ENCODE results near the gene DEGS1.
A peak's percentile ranks its signal among the peaks of the same experiment; 100 is the strongest.
"Not testable (repeated sequence)": the region's sequence is repeated elsewhere in the genome, so short reads cannot be mapped to it uniquely, and the experiment has no call there.

Gene DEGS1

GRCh38 chr1:224182057-224182865, 779 bp upstream of the DEGS1 start:
- DNase-seq: peak; percentile 57

- DNase-seq: peak; percentile 59
Measured at GRCh38 chr1:224183591-224184312, 712 bp downstream of the DEGS1 start.

GRCh38 chr1:224185208-224185607, 2.2 kb downstream of the DEGS1 start:
- no peak for DNase-seq

- no peak for DNase-seq
Measured at GRCh38 chr1:224188286-224188685, 5.2 kb downstream of the DEGS1 start.

DNA sequence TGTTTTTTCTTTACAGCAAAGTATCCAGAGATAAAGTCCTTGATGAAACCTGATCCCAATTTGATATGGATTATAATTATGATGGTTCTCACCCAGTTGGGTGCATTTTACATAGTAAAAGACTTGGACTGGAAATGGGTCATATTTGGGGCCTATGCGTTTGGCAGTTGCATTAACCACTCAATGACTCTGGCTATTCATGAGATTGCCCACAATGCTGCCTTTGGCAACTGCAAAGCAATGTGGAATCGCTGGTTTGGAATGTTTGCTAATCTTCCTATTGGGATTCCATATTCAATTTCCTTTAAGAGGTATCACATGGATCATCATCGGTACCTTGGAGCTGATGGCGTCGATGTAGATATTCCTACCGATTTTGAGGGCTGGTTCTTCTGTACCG, 6.5 kb downstream of the DEGS1 start:
- DNase-seq: no peak

DNA sequence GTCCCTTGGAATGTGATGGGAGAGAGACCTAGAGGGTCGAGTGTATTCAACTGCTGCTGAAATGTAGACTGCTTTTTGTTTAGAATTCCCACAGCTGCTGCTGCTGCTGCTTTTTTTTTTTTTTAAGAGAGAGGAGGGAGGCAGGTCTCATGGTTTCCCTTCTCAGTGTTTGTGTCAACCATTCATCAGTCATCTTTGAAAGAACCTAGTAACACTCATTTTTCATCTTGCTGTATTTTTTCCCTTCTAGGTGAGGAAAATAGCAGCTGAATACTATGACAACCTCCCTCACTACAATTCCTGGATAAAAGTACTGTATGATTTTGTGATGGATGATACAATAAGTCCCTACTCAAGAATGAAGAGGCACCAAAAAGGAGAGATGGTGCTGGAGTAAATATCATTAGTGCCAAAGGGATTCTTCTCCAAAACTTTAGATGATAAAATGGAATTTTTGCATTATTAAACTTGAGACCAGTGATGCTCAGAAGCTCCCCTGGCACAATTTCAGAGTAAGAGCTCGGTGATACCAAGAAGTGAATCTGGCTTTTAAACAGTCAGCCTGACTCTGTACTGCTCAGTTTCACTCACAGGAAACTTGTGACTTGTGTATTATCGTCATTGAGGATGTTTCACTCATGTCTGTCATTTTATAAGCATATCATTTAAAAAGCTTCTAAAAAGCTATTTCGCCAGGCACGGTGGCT, 9.2 kb downstream of the DEGS1 start:
- no peak for DNase-seq

- DNase-seq: no peak
Measured at GRCh38 chr1:224193319-224193966, 10.4 kb downstream of the DEGS1 start.

- DNase-seq: no peak
Measured at GRCh38 chr1:224196813-224197600, 14.0 kb downstream of the DEGS1 start.

GRCh38 chr1:224198572-224198971, 15.5 kb downstream of the DEGS1 start:
- DNase-seq: no peak

- DNase-seq: no peak
Measured at GRCh38 chr1:224199679-224200078, 16.6 kb downstream of the DEGS1 start.

GRCh38 chr1:224201383-224201782, 18.3 kb downstream of the DEGS1 start:
- DNase-seq: no peak

GRCh38 chr1:224201853-224202252, 18.8 kb downstream of the DEGS1 start:
- no peak for DNase-seq

- no peak for DNase-seq
Measured at GRCh38 chr1:224203243-224204016, 20.4 kb downstream of the DEGS1 start.

DNA sequence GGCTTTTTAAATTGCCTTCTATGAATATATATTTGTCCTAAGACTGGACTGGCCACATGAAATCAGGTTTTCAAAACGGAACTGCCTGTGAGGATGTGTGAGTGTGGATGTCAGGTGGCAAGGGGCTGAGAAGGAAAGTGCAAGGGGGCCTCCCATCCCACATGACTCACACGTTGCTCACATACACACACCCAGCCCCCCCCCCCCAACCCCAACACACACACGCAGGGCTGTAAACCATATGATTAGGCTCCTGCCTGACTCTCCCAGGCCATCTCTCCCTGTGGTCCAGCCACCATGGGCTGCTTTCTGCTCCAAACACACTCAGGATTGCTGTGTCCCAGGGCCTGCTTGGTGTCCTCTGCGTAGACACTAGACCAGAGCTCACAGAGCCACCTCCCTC, 22.4 kb downstream of the DEGS1 start:
- DNase-seq: peak; percentile 63

DNA sequence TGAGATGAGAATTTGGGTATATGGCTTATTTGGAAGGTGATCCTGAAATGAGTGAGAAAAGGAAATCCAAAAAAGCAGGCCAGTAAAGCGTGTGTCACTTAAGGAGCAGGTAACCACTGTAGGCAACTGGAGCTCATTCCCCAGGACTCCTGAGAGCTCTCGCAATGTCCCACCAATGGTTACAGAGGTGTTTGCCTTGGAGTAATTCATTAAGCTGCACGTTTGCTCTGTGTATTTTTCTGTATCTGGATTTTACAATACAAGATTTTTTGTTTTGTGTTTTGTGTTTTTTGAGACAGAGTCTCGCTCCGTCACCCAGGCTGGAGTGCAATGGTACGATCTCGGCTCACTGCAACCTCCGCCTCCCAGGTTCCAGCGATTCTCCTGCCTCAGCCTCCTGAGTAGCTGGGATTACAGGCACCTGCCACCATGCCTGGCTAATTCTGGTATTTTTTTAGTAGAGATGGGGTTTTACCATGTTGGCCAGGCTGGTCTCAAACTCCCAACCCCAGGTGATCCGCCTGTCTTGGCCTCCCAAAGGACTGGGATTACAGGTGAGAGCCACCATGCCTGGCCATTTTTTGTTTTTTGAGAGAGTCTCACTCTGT, 23.0 kb downstream of the DEGS1 start:
- not testable (repeated sequence) for DNase-seq

- DNase-seq: no peak
Measured at GRCh38 chr1:224211206-224211962, 28.3 kb downstream of the DEGS1 start.

DNA sequence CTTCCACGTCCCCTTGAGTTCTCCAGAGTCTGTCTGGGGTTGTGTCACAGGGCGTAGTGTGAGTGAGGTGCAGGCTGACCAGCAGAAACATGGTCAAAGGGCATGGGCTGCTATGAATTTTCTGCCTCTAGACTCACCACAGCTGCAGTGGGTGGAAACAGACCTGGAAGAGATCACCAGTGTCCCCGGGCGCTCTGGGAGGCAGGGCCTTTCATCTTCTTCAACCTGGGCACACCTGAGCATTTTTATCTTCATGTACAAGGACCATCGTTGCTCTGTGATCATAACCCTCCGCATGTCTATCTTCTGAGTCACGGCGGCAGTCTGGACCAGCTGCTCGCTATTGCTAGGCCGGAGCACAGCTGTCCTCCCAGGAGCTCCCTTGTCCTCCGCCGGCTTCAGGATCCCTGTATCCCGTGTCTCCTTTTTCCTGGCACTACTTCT, 29.6 kb downstream of the DEGS1 start:
- DNase-seq: no peak

GRCh38 chr1:224213438-224214119, 30.5 kb downstream of the DEGS1 start:
- no peak for DNase-seq

GRCh38 chr1:224216382-224216781, 33.3 kb downstream of the DEGS1 start:
- DNase-seq: no peak
